Muscle layer of duodenum (tissue), 2 donors: ENCODE measurements around the gene DEXI.

ENCODE experiments used
- H3K27ac ChIP-seq: one replicate; pipeline ENCODE4 v1.7.0; 2013; ENCODE audit warnings: mild to moderate bottlenecking, low read length
- H3K27me3 ChIP-seq: one replicate; pipeline ENCODE4 v1.7.0; 2013; ENCODE audit warnings: low read depth, mild to moderate bottlenecking, control low read depth, low read length
- H3K36me3 ChIP-seq, 2 donors: one replicate each; pipeline ENCODE4 v1.7.0; 2013; ENCODE audit warnings: low read length in 2 of 2, control low read depth in 1 of 2, mild to moderate bottlenecking in 1 of 2; ENCODE audit not compliant: insufficient read depth in 2 of 2, control insufficient read depth in 1 of 2
- H3K4me1 ChIP-seq, 2 donors: one replicate each; pipeline ENCODE4 v1.7.0; 2013; ENCODE audit warnings: low read length in 2 of 2, mild to moderate bottlenecking in 2 of 2, control low read depth in 1 of 2, moderate library complexity in 1 of 2; ENCODE audit not compliant: insufficient read depth in 2 of 2, control insufficient read depth in 1 of 2
- H3K4me3 ChIP-seq, 2 donors: one replicate each; pipeline ENCODE4 v1.7.0; 2013; ENCODE audit warnings: low read length in 2 of 2, low read depth in 1 of 2, mild to moderate bottlenecking in 1 of 2
- H3K9me3 ChIP-seq, 2 donors: one replicate each; pipeline ENCODE4 v1.7.0; 2013; ENCODE audit warnings: low read length in 2 of 2, control low read depth in 1 of 2, mild to moderate bottlenecking in 1 of 2; ENCODE audit not compliant: control insufficient read depth in 1 of 2
- donor health status: healthy.

DEXI gene

GRCh38 chr16:10942352-10943063 is at the start of gene DEXI:
Gene DEXI (minus strand): TSS chr16:10942468. CDS start chr16:10942005, 463 bp downstream.
- H3K4me1 ChIP-seq, result peaks cover 38 to 67% of the 10 kb centered on the region in 2 donors
- peak within 1 kb of the TSS; percentile 67 to 90 for H3K4me3 ChIP-seq
- no peaks in the 10 kb centered on the region for H3K36me3 ChIP-seq
- no peaks in the 10 kb centered on the region for H3K9me3 ChIP-seq
- peak within 1 kb of the TSS; percentile 70 for H3K27ac ChIP-seq
- H3K27me3 ChIP-seq, result no peaks in the 10 kb centered on the region

DNA sequence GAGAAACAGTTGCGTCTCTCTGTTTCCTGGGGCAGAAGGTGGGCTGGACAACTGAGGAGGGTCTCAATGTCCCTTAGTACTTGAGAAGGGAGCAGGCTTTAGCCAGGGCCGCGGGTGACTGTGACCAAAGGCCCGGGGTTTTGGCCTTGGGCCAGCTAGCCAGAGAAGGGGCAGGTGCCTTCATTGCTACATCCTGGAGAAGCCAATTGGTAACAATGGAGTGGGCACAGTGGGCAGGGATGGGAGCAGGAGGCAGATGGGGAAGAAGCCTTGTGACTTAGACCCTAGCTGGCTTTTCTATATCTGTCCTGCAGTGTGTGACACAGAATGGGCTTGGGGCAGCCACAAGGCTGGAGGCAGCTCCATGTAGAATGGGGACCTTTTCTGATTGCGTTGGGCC is 48.1 kb upstream of the DEXI start:
- Histone ChIP-seq H3K9me3 (no peaks in the 10 kb centered on the region), H3K36me3 (peaks cover 15 to 21% of the 10 kb centered on the region in 2 donors), H3K4me3 (no peak overlapping the region), H3K27ac (no peak overlapping the region), H3K27me3 (no peaks in the 10 kb centered on the region), H3K4me1 (no peaks in the 10 kb centered on the region)

DNA sequence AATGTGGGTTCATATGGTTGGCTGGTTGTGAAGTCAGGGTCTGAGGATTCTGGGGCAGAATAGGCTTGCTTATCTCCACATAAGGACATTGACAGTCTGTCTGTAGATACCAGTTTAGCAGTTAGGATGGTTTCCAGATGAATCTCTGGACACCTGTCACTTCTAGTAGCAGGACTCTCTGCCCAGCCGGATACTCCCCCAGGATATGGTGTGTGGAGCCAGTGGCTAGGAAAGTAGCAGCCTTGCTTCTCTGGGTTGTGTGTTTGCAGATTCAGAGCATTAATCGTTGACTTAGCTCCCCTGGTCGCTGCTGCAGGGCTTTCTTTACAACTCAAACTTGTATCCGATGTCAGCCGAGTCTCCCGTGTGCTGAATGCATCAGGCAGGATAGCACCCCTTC is 47.3 kb upstream of the DEXI start:
- H3K27me3 ChIP-seq, result no peaks in the 10 kb centered on the region
- no peak overlapping the region for H3K27ac ChIP-seq
- H3K36me3 ChIP-seq, result peaks cover 15 to 23% of the 10 kb centered on the region in 2 donors
- no peak overlapping the region for H3K4me3 ChIP-seq
- no peaks in the 10 kb centered on the region for H3K4me1 ChIP-seq
- no peaks in the 10 kb centered on the region for H3K9me3 ChIP-seq

DNA sequence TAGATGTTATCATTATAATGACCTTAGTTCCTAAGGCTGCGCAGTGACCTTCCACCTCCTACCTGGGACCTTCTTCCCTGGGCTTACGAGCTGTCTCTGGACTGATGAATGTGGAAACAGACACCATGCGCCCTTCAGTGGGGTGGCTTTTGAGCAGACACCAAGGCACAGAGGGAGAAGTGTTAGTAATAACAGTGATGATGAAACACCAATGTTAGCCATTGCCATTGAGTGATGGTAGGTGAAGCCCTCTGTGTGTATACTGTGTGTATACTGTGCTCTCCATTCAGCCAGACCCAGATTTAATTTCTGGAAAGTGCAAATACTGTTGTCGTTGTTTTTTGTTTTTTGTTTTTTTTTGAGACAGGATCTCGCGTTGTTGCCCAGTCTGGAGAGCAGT is 46.6 kb upstream of the DEXI start:
- Histone ChIP-seq H3K4me1 (no peaks in the 10 kb centered on the region), H3K36me3 (peaks cover 13 to 21% of the 10 kb centered on the region in 2 donors), H3K27me3 (no peaks in the 10 kb centered on the region), H3K27ac (no peak overlapping the region), H3K4me3 (no peak overlapping the region), H3K9me3 (no peaks in the 10 kb centered on the region)

GRCh38 chr16:10988164-10988803 is 46.0 kb upstream of the DEXI start:
- Histone ChIP-seq H3K36me3 (peaks cover 9 to 21% of the 10 kb centered on the region in 2 donors), H3K4me1 (no peaks in the 10 kb centered on the region), H3K27ac (no peak overlapping the region), H3K27me3 (no peaks in the 10 kb centered on the region), H3K4me3 (no peak overlapping the region), H3K9me3 (no peaks in the 10 kb centered on the region)

DNA sequence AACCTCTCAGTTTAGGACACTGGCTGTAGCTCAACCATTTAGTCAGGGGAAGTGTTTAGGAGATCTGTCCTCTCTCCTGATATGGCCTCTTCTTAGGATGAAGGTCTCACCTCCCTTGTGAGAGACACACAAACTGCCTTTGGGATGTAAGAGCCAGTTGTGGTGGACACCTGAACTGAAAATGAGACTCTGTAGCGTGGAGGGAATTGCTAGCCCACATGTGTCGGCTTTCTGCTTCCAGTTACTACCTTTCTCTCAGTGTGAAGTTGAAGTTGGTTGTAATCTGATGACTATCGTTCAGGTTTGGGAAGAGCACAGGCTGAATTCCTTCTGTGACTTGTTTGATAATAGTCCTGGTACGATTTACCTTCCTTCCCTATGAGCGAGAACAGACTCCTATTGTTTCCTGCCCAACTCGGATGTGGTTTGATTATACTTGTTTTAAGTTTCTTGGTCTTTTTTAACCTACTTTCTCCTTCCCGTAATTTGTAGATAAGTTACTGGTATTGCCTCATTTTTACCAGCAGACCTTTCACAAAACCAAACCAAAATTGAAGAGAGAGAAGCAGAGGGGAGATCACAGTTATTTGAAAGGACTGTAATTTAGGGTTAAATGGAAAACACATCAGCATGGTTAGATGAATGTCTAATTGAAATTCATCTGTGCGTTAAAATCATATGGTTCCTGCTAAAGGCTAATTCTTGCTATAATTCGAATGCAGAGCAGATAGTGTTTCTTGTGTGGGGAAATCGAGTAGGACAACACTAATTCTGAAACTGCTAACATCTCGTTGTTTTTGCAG is 45.3 kb upstream of the DEXI start:
- no peak overlapping the region for H3K4me3 ChIP-seq
- H3K4me1 ChIP-seq, result no peaks in the 10 kb centered on the region
- H3K27me3 ChIP-seq, result no peaks in the 10 kb centered on the region
- no peaks in the 10 kb centered on the region for H3K9me3 ChIP-seq
- H3K27ac ChIP-seq, result no peak overlapping the region
- peaks cover 12 to 23% of the 10 kb centered on the region in 2 donors for H3K36me3 ChIP-seq

- Histone ChIP-seq H3K4me3 (no peak overlapping the region), H3K27me3 (no peaks in the 10 kb centered on the region), H3K9me3 (no peaks in the 10 kb centered on the region), H3K36me3 (peaks cover 8 to 22% of the 10 kb centered on the region in 2 donors), H3K4me1 (peaks cover 0 to 15% of the 10 kb centered on the region in 2 donors), H3K27ac (no peak overlapping the region)
Observed at GRCh38 chr16:10984509-10984908, 42.2 kb upstream of the DEXI start.

- Histone ChIP-seq H3K9me3 (no peaks in the 10 kb centered on the region), H3K36me3 (peaks cover 8 to 11% of the 10 kb centered on the region in 2 donors), H3K4me3 (no peak overlapping the region), H3K4me1 (peaks cover 0 to 19% of the 10 kb centered on the region in 2 donors), H3K27me3 (no peaks in the 10 kb centered on the region), H3K27ac (no peak overlapping the region)
Observed at GRCh38 chr16:10983159-10983558, 40.9 kb upstream of the DEXI start.

- Histone ChIP-seq H3K4me1 (peaks cover 0 to 19% of the 10 kb centered on the region in 2 donors), H3K4me3 (no peak overlapping the region), H3K36me3 (peaks cover 8 to 14% of the 10 kb centered on the region in 2 donors), H3K27ac (no peak overlapping the region), H3K9me3 (no peaks in the 10 kb centered on the region), H3K27me3 (no peaks in the 10 kb centered on the region)
Observed at GRCh38 chr16:10982465-10983150, 40.3 kb upstream of the DEXI start.

DNA sequence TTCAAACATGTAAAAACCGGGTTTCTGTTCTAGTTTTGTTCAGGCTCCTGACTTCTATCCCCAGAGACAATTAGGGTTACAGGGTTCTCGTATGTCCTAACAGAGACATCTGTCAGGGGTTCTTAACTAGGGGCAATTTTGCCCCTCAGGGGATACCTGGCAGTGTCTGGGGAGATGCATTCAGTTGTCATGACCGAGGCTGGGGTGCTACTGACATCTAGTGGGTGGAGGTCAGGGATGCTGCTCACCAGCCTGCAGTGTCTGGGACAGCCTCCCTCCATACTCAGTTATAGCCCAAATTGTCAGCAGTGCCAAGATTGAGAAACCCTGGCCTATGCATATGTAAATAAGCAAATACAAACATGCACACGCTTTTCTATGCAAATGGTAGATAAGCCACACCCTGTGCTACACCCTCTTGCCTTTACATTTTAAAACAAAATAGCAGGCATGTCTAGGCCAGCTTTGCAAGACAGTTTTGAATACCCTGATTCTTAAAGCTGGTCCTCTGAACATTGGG is 39.5 kb upstream of the DEXI start:
- Histone ChIP-seq H3K36me3 (peaks cover 3 to 20% of the 10 kb centered on the region in 2 donors), H3K27me3 (no peaks in the 10 kb centered on the region), H3K4me1 (peaks cover 0 to 19% of the 10 kb centered on the region in 2 donors), H3K4me3 (no peak overlapping the region), H3K27ac (no peak overlapping the region), H3K9me3 (no peaks in the 10 kb centered on the region)
